Kidney epithelial cell (primary cell): Measurements from ENCODE around the gene PLA2R1. TPM values are rescaled to one million over a fixed set of nuclear protein-coding genes. Genes with fewer than 3 reads are reported as not detected.

Experiments used
- DNase-seq: peaks from one replicate; pipeline ENCODE4 v3.0.0-alpha.2; 2010; ENCODE audit warnings: low read depth
- H3K27me3 ChIP-seq: 2 replicates; pipeline ENCODE4 v1.6.0; 2011; ENCODE audit warnings: low read length; ENCODE audit not compliant: control insufficient read depth, insufficient read depth
- H3K36me3 ChIP-seq: 2 replicates; pipeline ENCODE4 v1.5.1; 2011; ENCODE audit warnings: low read length; ENCODE audit not compliant: control insufficient read depth, insufficient read depth
- H3K4me3 ChIP-seq: 2 replicates; pipeline ENCODE4 v1.5.1; 2011; ENCODE audit warnings: low read depth, mild to moderate bottlenecking, control low read depth, low read length
- total RNA-seq: library from RNA; depleted of rRNA; stranded (reverse); fragments of >200 nt; gene quantifications from 2 replicates; pipeline ENCODE4 v1.2.3, GENCODE V29; 2015
- TF ChIP-seq, protein P1 (sequence below): IDR thresholded peaks from 2 replicates; pipeline ENCODE4 v1.5.1; 2011; ENCODE audit warnings: mild to moderate bottlenecking, moderate library complexity, low read length, control low read depth, inconsistent platforms; ENCODE audit not compliant: insufficient read depth, poor library complexity, severe bottlenecking

Gene PLA2R1
- total RNA-seq, 1 donor from 2014 or later = 3.6 TPM

DNA sequence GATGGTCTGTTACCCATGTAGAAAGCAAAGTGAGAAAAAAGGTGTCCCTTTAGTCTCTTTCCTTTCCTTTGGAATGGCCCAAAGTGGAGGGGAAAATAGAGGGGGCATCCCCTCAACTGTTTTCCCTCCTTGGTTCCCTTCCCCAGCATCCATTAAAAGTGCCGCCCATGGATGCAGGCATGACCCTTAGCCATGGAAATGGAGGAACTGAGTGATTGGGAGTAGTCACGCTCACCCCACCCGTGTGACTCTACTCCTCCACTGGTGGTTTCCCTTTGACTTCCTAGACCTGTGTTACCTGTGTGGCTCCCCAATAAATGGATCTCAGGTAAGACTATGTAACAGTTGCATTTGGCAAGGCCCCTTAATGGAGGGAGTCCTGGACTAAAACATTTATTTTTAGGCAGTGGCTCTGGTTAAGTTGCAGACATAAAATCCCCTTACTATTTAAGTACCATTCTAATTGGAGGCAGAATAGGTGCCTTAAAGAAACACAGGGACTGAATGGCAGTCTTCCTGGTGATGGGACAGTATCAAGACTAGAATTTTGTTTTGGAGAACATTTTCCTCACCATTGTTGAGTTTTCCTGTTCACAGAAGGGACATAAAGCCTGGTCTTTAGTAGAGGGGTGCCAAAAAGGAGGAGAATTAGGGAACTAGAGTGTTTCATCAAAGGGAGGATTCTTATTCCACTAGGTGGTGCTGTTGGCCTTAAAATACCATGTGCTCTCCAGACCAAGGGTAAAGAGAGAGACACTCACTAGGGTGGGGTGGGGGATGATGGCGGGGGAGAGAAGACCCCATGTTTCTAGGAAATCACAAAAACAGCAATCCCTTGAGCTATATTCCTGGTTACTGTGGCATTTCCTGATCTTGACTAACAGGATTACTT lies 25.7 kb upstream of the PLA2R1 start:
- H3K27me3 ChIP-seq = no peaks in the 10 kb centered on the region
- H3K36me3 ChIP-seq = no peaks in the 10 kb centered on the region
- TF ChIP-seq, protein P1, sequence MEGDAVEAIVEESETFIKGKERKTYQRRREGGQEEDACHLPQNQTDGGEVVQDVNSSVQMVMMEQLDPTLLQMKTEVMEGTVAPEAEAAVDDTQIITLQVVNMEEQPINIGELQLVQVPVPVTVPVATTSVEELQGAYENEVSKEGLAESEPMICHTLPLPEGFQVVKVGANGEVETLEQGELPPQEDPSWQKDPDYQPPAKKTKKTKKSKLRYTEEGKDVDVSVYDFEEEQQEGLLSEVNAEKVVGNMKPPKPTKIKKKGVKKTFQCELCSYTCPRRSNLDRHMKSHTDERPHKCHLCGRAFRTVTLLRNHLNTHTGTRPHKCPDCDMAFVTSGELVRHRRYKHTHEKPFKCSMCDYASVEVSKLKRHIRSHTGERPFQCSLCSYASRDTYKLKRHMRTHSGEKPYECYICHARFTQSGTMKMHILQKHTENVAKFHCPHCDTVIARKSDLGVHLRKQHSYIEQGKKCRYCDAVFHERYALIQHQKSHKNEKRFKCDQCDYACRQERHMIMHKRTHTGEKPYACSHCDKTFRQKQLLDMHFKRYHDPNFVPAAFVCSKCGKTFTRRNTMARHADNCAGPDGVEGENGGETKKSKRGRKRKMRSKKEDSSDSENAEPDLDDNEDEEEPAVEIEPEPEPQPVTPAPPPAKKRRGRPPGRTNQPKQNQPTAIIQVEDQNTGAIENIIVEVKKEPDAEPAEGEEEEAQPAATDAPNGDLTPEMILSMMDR = peak; percentile 17
- no peak for DNase-seq
- H3K4me3 ChIP-seq = no peak overlapping the region

DNA sequence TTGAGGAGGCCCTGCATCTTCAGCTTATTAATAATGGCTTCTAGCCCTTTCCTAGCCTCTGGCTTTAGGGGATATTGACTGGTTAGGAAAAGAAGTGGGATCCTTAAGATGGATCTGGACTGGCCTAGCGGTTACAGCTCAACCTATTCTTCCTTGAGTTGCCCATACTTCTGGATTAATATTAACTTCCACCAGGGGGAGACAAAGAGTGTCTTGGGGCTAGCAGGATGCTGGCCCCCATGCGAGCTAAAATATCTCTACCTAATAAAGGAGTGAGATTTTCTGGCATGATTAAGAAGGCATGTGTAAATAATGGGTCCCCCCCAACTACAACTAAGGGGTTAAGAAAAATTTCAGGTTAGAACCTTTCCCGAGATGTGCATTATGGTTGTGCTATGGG lies 23.2 kb upstream of the PLA2R1 start:
- TF ChIP-seq, protein P1 = no peak
- DNase-seq = no peak

DNA sequence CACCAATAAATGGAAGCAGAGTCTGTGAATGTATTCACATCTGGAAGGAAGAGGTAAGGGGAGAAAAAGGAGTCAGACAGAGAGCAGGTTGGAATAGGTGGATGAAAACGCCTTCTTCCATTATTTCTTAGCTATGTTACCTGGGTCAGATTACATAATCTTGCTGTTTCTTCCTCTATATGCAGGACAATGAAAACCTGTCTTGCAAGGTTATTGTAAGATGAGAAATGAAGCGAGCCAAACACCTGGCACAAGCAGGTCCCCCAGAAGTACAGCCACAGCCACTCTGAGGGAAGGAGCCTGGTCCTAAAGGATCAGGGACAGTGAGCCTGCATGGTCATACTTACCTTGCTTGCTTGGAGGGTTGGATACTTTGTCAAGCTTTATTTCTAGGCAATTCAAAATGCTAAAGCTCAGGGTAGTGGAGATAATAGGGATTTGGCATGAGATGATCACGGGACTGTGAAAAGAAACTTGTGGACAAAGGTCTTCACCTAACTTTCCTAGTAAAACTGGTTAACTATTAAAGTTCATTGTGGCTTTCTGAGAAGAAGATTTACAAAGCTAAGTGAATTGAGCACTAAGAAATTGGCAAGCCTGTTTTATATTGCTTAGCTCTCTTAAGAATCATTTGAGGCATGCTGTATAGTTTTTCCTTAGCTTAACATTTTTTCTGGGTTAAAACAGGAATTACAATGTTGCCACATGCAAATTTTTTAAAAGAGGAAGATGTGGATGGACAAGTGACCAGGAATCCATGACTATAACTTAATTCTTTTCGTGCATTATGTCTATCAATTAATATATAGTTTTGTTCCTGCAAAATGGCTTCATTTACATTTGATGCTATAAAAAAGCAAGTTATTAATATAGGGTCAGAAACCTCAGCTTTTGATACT lies 15.7 kb upstream of the PLA2R1 start:
- TF ChIP-seq, protein P1 = no peak
- DNase-seq = no peak
- no peak overlapping the region for H3K4me3 ChIP-seq
- H3K36me3 ChIP-seq = no peaks in the 10 kb centered on the region
- H3K27me3 ChIP-seq = no peaks in the 10 kb centered on the region

More for the DNA sequence above, 23.2 kb upstream of the PLA2R1 start:
- Histone ChIP-seq H3K27me3 (no peaks in the 10 kb centered on the region), H3K36me3 (no peaks in the 10 kb centered on the region), H3K4me3 (no peak overlapping the region)

DNA sequence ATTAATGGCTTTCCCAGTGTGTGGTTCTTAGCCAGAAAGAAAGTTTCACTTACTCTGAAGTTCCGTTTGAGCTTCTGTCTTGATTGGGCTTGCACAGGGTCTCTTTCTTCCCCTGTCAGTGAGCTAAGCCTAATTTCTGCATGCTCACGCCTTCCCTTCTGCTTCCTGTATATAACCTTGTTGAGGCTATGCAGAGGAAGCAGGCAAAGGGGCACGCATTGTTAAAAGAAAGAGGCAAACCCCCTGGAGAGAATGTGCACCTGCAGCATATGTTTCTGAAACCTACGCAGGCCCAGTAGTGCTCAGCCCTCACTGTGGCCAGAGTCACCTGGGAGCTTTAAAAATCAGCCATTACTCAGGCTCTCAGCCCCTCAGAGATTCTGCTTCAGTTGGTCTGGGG lies 14.5 kb upstream of the PLA2R1 start:
- TF ChIP-seq, protein P1 = no peak
- H3K4me3 ChIP-seq = no peak overlapping the region

DNA sequence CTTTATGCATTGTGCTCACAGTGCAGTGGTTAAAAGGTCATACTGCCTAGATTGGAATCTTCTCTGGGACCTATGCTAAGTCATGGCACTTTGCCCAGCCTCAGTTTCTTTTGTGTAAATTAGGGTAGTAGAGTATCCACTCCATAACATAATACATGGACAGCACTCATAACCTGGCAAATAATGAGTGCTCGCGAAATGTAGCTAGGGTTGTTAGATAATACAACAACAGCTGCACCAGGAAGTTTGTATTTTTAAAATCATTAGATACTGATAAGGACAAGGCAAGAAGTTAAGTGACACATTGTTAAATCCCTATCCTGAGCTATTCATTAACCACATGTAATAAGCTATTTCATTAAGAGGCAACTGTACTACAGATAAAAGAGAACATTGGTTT lies 13.8 kb upstream of the PLA2R1 start:
- TF ChIP-seq, protein P1 = no peak
- H3K27me3 ChIP-seq = no peaks in the 10 kb centered on the region
- DNase-seq = no peak
- no peak overlapping the region for H3K4me3 ChIP-seq
- H3K36me3 ChIP-seq = no peaks in the 10 kb centered on the region

More for the DNA sequence above, 14.5 kb upstream of the PLA2R1 start:
- DNase-seq = no peak
- H3K27me3 ChIP-seq = no peaks in the 10 kb centered on the region
- no peaks in the 10 kb centered on the region for H3K36me3 ChIP-seq
